AG04450 (cell line): Measurements from ENCODE around the gene ATRAID. TPM values are rescaled to one million over a fixed set of nuclear protein-coding genes. Genes with fewer than 3 reads are reported as not detected.

Source experiments
- CTCF ChIA-PET: fragments of 300-600, 350-600 bp; formaldehyde crosslinking; extraction: SDS; loops from one replicate; lab custom pipeline; 2022; ENCODE audit warnings: antibody characterized with exemption, inconsistent platforms; lab: Charles Lee
- POLR2A ChIA-PET: fragments of 350-600 bp; formaldehyde crosslinking; extraction: SDS; loops from one replicate; lab custom pipeline; 2021; ENCODE audit warnings: antibody characterized with exemption, inconsistent platforms; lab: Yijun Ruan, JAX
- DNase-seq: peaks from one replicate; pipeline ENCODE4 v3.0.0-alpha.2; 2011; ENCODE audit warnings: low read depth, low spot score
- H3K27ac ChIP-seq: one replicate; pipeline ENCODE4 v1.5.1; 2012; ENCODE audit warnings: low read depth, low read length, control low read depth
- H3K27me3 ChIP-seq: one replicate; pipeline ENCODE4 v1.6.0; 2012; ENCODE audit warnings: low read length; ENCODE audit not compliant: control insufficient read depth, insufficient read depth
- H3K4me3 ChIP-seq: 2 replicates; pipeline ENCODE4 v1.5.1; 2011; ENCODE audit warnings: mild to moderate bottlenecking, low read depth, low read length, control low read depth
- H3K9me3 ChIP-seq: 2 replicates; pipeline ENCODE4 v1.5.1; 2012; ENCODE audit warnings: low read length; ENCODE audit not compliant: control insufficient read depth, insufficient read depth
- CTCF ChIP-seq: IDR thresholded peaks from 2 replicates; pipeline ENCODE4 v1.5.1; 2011; ENCODE audit warnings: low read depth, low read length, control low read depth, inconsistent platforms
- polyA plus RNA-seq: library from polyadenylated mRNA; depleted of rRNA; stranded (reverse); fragments of >200 nt; gene quantifications from 2 replicates; pipeline ENCODE4 v1.2.3, GENCODE V29; 2011; rRNA removed

The ATRAID gene
- polyA plus RNA-seq, 1 experiment = 219 TPM

- no peak for TF ChIP-seq CTCF
- Histone ChIP-seq H3K27me3 (peaks cover 75% of the 10 kb centered on the region), H3K4me3 (peak overlapping the region; percentile 38), H3K27ac (no peak overlapping the region), H3K9me3 (no peaks in the 10 kb centered on the region)
- CTCF ChIA-PET = interaction anchor here (1.0 kb wide), 1 partner anchor 15 kb away, joined by 3 read pairs; no protein-coding TSS in a partner anchor
- POLR2A ChIA-PET = interaction anchor here (0.6 kb wide), 1 partner anchor 10 kb away, joined by 3 read pairs; no protein-coding TSS in a partner anchor
- no peak for DNase-seq
These were observed 51.7 kb downstream of the ATRAID start for GRCh38 chr2:27263287-27264252.

GRCh38 chr2:27264253-27264752, 52.5 kb downstream of the ATRAID start:
- Histone ChIP-seq H3K9me3 (no peaks in the 10 kb centered on the region), H3K4me3 (no peak overlapping the region), H3K27ac (no peak overlapping the region), H3K27me3 (peaks cover 76% of the 10 kb centered on the region)
- POLR2A ChIA-PET = no interaction called here
- DNase-seq = no peak
- no peak for TF ChIP-seq CTCF
- CTCF ChIA-PET = interaction anchor here (1.5 to 3.3 kb wide), 3 partner anchors 10 to 40 kb away, joined by 5 to 64 read pairs (median 24); partner anchors contain the start of gene TRIM54

DNA sequence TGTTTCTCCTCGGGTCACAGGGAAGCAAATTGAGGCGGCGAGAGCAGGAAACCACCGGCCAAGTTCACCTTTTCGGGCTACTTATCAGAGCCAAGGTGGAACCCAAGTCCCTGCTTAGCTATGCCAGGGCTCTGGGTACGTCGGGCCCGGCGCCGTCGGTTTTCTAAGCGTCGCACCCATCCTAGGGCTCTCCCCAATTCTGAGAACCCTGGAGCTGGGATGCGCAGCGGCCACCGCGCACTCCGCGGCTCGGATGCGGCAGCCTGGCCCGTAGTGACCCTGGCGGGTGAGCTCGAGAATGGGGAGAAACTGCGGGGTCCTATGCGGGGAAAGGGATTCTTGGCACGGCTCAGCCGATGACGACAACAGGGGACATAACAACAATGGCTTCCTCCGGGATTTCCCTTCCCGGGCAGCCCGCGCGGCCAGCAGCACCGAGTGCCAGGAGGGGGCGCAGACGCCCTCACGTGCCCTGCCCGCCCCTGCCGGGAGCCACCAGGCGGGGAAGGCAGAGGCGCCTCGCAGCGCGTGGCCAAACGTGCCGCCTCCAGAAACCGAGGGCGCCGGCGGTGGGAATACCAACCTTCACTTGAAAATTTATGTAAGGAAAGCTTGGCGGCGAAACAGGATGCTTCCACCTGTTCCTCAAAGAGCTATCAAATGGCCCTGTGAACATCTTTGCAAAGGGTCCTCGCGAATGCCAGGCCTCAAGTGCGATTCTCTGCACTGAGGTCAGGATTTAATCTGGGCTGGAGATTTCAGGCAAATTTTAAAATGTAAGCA, 53.1 kb downstream of the ATRAID start:
- ChIA-PET CTCF (interaction anchor here (0.7 to 3.3 kb wide), 10 partner anchors 9 to 54 kb away, joined by 3 to 64 read pairs (median 4); partner anchors contain the start of genes DNAJC5G and TRIM54), POLR2A (no interaction called here)
- TF ChIP-seq CTCF = peak; percentile 60
- Histone ChIP-seq H3K4me3 (peak overlapping the region; percentile 45), H3K27me3 (peaks cover 69% of the 10 kb centered on the region), H3K27ac (no peak overlapping the region), H3K9me3 (no peaks in the 10 kb centered on the region)
- DNase-seq = no peak

DNA sequence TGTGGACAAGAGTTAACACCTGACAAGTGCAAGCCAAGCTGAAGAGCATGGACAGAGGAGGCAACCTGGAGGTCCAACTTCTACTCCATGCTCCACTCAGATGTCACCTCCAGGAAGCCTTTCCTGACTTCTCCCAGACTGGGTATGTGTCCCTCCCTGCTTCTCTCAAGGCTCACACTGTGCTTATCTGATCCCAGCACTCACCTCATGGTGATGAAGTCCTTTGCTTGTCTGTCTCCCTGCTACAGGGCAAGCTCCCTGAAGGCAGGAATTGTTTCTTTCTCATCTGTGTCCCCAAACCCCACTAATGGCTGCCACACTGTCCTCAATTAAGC, 53.7 kb downstream of the ATRAID start:
- H3K4me3 ChIP-seq = no peak overlapping the region
- no peak for DNase-seq
- no peaks in the 10 kb centered on the region for H3K9me3 ChIP-seq
- ChIA-PET POLR2A (no interaction called here), CTCF (interaction anchor here (0.7 to 3.3 kb wide), 10 partner anchors 8 to 55 kb away, joined by 3 to 64 read pairs (median 4); partner anchors contain the start of genes DNAJC5G and TRIM54)
- peaks cover 64% of the 10 kb centered on the region for H3K27me3 ChIP-seq
- TF ChIP-seq CTCF = no peak
- no peak overlapping the region for H3K27ac ChIP-seq

Other genes starting within 250 kb of the ATRAID start
- 16.4 and 16.8 TPM in 2 replicates for gene MAPRE3, start 241.4 kb upstream of the ATRAID start, polyA plus RNA-seq
- 121 and 145 TPM in 2 replicates for gene TMEM214, start 179.1 kb upstream of the ATRAID start, polyA plus RNA-seq
- gene AGBL5, start 160.4 kb upstream of the ATRAID start, polyA plus RNA-seq = 40.9 and 41.6 TPM in 2 replicates
- gene OST4, start 140.4 kb upstream of the ATRAID start, polyA plus RNA-seq = 679 and 783 TPM in 2 replicates
- 68.3 and 96.0 TPM in 2 replicates for gene EMILIN1, start 133.4 kb upstream of the ATRAID start, polyA plus RNA-seq
- gene KHK, start 125.3 kb upstream of the ATRAID start, polyA plus RNA-seq = 0.37 and 0.79 TPM in 2 replicates
- gene CGREF1, start 92.9 kb upstream of the ATRAID start, polyA plus RNA-seq = 0.71 and 0.74 TPM in 2 replicates
- gene ABHD1, start 88.2 kb upstream of the ATRAID start, polyA plus RNA-seq = 0.10 TPM in 1 of 2 replicates, not detected in the other
- 44.9 and 57.3 TPM in 2 replicates for gene PREB, start 77.4 kb upstream of the ATRAID start, polyA plus RNA-seq
- gene PRR30, start 72.6 kb upstream of the ATRAID start, polyA plus RNA-seq = not detected in 2 replicates
- gene TCF23, start 63.0 kb upstream of the ATRAID start, polyA plus RNA-seq = not detected in 2 replicates
- 22.0 and 23.2 TPM in 2 replicates for gene SLC5A6, start 227 bp downstream of the ATRAID start, polyA plus RNA-seq
- gene CAD, start 5.3 kb downstream of the ATRAID start, polyA plus RNA-seq = 17.8 and 23.4 TPM in 2 replicates
- 0.04 and 0.07 TPM in 2 replicates for gene SLC30A3, start 51.0 kb downstream of the ATRAID start, polyA plus RNA-seq
- not detected in 2 replicates for gene DNAJC5G, start 63.4 kb downstream of the ATRAID start, polyA plus RNA-seq
- 0.05 TPM in 1 of 2 replicates, not detected in the other for gene TRIM54, start 70.4 kb downstream of the ATRAID start, polyA plus RNA-seq
- 0.40 TPM in 1 of 2 replicates, not detected in the other for gene UCN, start 96.4 kb downstream of the ATRAID start, polyA plus RNA-seq
- gene MPV17, start 111.1 kb downstream of the ATRAID start, polyA plus RNA-seq = 183 and 191 TPM in 2 replicates
- gene GTF3C2, start 144.7 kb downstream of the ATRAID start, polyA plus RNA-seq = 39.0 TPM in 2 replicates
- 43.0 and 52.2 TPM in 2 replicates for gene EIF2B4, start 158.3 kb downstream of the ATRAID start, polyA plus RNA-seq
- 123 and 137 TPM in 2 replicates for gene SNX17, start 158.6 kb downstream of the ATRAID start, polyA plus RNA-seq
- 7.4 and 11.1 TPM in 2 replicates for gene ZNF513, start 168.7 kb downstream of the ATRAID start, polyA plus RNA-seq
- gene PPM1G, start 197.6 kb downstream of the ATRAID start, polyA plus RNA-seq = 48.6 and 49.5 TPM in 2 replicates
- 181 and 182 TPM in 2 replicates for gene NRBP1, start 216.6 kb downstream of the ATRAID start, polyA plus RNA-seq
- 0.32 and 0.60 TPM in 2 replicates for gene KRTCAP3, start 230.3 kb downstream of the ATRAID start, polyA plus RNA-seq